AG04450 (cell line): ENCODE results near the gene PPP1R27. TPM values are rescaled to one million over a fixed set of nuclear protein-coding genes. Genes with fewer than 3 reads are reported as not detected.

Experiments used
- CTCF ChIA-PET: fragments of 300-600, 350-600 bp; formaldehyde crosslinking; extraction: SDS; loops from one replicate; lab custom pipeline; 2022; ENCODE audit warnings: antibody characterized with exemption, inconsistent platforms; lab: Charles Lee
- POLR2A ChIA-PET: fragments of 350-600 bp; formaldehyde crosslinking; extraction: SDS; loops from one replicate; lab custom pipeline; 2021; ENCODE audit warnings: antibody characterized with exemption, inconsistent platforms; lab: Yijun Ruan, JAX
- DNase-seq: peaks from one replicate; pipeline ENCODE4 v3.0.0-alpha.2; 2011; ENCODE audit warnings: low read depth, low spot score
- H3K27ac ChIP-seq: one replicate; pipeline ENCODE4 v1.5.1; 2012; ENCODE audit warnings: low read depth, low read length, control low read depth
- H3K27me3 ChIP-seq: one replicate; pipeline ENCODE4 v1.6.0; 2012; ENCODE audit warnings: low read length; ENCODE audit not compliant: control insufficient read depth, insufficient read depth
- H3K4me3 ChIP-seq: 2 replicates; pipeline ENCODE4 v1.5.1; 2011; ENCODE audit warnings: mild to moderate bottlenecking, low read depth, low read length, control low read depth
- H3K9me3 ChIP-seq: 2 replicates; pipeline ENCODE4 v1.5.1; 2012; ENCODE audit warnings: low read length; ENCODE audit not compliant: control insufficient read depth, insufficient read depth
- polyA plus RNA-seq: library from polyadenylated mRNA; depleted of rRNA; stranded (reverse); fragments of >200 nt; gene quantifications from 2 replicates; pipeline ENCODE4 v1.2.3, GENCODE V29; 2011
- TF ChIP-seq, protein P1 (sequence below): IDR thresholded peaks from 2 replicates; pipeline ENCODE4 v1.5.1; 2011; ENCODE audit warnings: low read depth, low read length, control low read depth, inconsistent platforms

Gene PPP1R27
- polyA plus RNA-seq, 1 experiment = not detected

DNA sequence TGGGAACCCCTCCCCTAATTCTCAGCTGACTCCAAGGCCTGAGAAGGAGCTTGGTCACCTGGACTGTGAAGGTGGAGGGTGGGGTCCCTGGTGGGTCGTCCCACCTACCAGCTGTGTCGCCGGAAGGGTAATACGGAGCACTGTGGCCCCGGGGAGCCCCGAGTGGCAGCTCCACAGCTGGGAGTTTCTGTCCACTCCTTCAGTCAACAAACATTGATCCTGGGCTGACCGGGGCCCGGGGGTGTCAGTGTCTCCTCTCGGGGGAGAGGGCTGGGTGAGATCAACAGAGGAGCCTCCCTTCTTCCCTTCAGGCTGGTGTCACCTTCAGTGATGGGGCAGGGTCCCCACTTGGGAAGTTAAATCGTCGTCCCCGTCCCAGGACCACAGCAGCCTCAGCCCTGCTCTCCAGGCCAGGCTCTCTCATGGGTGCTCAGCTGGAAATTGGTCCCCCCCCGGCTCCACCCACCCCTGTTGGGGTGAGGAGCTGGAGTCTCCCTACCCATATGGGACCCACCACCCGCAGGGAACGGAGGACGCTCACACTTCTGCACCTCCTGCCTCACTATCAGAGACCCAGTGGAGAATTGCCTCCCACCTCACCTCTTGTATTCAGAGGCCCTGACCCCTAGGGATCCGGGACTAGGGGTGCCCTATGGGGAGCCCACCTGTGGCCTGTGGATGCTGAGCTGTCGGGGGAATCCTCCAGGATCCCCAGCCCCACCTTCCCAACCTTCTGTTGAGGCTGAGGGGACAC lies 29.0 kb downstream of the PPP1R27 start:
- H3K27ac ChIP-seq = no peak overlapping the region
- H3K4me3 ChIP-seq = no peak overlapping the region
- TF ChIP-seq, protein P1, sequence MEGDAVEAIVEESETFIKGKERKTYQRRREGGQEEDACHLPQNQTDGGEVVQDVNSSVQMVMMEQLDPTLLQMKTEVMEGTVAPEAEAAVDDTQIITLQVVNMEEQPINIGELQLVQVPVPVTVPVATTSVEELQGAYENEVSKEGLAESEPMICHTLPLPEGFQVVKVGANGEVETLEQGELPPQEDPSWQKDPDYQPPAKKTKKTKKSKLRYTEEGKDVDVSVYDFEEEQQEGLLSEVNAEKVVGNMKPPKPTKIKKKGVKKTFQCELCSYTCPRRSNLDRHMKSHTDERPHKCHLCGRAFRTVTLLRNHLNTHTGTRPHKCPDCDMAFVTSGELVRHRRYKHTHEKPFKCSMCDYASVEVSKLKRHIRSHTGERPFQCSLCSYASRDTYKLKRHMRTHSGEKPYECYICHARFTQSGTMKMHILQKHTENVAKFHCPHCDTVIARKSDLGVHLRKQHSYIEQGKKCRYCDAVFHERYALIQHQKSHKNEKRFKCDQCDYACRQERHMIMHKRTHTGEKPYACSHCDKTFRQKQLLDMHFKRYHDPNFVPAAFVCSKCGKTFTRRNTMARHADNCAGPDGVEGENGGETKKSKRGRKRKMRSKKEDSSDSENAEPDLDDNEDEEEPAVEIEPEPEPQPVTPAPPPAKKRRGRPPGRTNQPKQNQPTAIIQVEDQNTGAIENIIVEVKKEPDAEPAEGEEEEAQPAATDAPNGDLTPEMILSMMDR = no peak
- ChIA-PET CTCF (interaction anchor here (0.8 kb wide), 1 partner anchor 69 kb away, joined by 6 read pairs; no protein-coding TSS in a partner anchor), POLR2A (interaction anchor here (0.6 kb wide), 1 partner anchor 301 kb away, joined by 5 read pairs; no protein-coding TSS in a partner anchor)
- DNase-seq = no peak
- H3K9me3 ChIP-seq = peaks cover 10% of the 10 kb centered on the region; the same call in 1 of the 2 replicates
- H3K27me3 ChIP-seq = peaks cover 67% of the 10 kb centered on the region

DNA sequence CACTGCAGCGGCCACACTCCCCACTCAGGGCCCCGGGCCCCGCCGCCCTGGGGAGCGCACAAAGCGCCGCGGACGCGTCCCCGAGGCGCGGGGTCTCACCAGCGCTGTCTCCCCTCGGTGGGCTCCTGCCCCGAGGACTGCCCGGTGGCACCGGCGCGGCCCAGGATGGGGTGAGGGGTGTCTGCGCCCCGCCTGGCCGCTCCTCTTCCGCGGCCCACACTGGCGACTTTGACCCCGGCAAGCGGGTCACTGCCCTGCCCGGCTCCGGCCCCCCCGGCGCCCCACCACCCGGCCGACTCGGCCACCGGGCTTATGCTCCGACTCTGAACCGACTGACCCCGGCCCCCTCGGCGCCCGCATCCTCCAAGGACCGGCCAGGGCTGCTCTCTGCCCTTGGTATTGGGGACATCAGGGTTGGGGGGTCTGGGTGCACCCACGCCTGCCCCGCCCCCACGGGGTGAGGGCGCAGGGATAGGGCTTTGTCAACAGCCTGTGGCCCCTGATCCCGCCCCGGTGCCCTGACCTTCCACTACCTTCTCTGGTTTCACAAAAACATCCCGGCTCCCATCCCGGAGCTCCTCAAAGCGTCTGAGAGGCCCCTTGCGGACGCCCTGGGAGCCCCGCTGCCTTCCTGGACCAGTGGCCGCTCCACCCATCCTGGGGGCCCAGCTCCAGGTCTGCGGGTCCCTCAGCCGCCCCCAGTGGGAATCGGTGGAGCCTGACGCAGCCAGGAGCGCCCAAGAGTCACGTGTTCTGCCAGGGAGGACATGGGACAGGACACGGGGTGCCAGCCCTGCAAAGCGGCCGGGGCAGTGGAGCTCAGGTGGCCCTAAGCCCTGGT lies 30.1 kb downstream of the PPP1R27 start:
- CTCF ChIA-PET = interaction anchor here (0.7 kb wide), 1 partner anchor 20 kb away, joined by 5 read pairs; no protein-coding TSS in a partner anchor
- no peak overlapping the region for H3K27ac ChIP-seq
- TF ChIP-seq, protein P1 = no peak
- no peak for DNase-seq
- H3K4me3 ChIP-seq = no peak overlapping the region
- peaks cover 73% of the 10 kb centered on the region for H3K27me3 ChIP-seq
- POLR2A ChIA-PET = no interaction called here
- peaks cover 10% of the 10 kb centered on the region for H3K9me3 ChIP-seq

DNA sequence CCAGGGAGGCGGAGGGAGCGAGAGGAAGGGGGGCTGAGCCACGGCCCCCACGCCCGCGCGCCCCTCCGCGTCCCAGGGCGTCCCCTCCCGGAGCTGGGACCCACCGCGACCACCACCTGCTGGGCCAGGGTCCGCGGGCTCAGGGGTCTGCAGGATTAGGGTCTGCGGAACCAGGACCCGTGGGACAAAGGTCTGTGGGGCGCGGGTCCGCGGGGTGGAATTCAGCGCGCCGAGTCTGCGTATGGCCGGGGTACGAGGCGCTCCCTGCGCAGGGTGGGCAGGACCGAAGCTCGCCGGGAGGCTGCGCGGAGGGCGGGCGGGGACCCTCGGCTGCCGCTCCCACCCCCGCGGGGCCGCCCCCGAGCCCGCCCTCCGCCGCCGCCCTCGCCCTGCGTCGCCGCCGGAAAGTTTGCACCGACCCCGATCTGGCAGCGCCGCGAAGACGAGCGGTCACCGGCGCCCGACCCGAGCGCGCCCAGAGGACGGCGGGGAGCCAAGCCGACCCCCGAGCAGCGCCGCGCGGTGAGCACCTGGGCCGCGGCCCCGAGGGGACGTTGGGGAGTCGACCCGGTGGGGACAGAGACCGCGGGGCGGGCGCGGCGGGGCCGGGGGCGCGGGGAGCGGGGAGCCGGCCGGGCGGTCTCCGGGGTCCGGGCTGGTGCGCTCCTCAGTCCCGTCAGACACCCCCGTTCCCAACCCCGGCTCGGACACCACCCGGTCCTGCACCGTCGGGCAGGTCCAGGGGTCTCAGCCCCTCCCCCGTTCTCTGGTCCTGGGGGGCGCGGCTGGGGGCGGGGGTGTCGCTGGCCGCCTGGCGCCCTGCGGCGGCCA lies 30.9 kb downstream of the PPP1R27 start, which contains the start of gene GCGR:
Gene GCGR, plus strand, starts transcription at position 423 of the 831 bp plus-strand sequence. CDS start 4,869 bp downstream, outside the sequence.
- ChIA-PET CTCF (no interaction called here), POLR2A (no interaction called here)
- TF ChIP-seq, protein P1 = no peak
- peaks cover 3% of the 10 kb centered on the region for H3K9me3 ChIP-seq
- DNase-seq = no peak
- H3K4me3 ChIP-seq = no peak within 1 kb of the TSS
- no peak within 1 kb of the TSS for H3K27ac ChIP-seq
- H3K27me3 ChIP-seq = peaks cover 75% of the 10 kb centered on the region

DNA sequence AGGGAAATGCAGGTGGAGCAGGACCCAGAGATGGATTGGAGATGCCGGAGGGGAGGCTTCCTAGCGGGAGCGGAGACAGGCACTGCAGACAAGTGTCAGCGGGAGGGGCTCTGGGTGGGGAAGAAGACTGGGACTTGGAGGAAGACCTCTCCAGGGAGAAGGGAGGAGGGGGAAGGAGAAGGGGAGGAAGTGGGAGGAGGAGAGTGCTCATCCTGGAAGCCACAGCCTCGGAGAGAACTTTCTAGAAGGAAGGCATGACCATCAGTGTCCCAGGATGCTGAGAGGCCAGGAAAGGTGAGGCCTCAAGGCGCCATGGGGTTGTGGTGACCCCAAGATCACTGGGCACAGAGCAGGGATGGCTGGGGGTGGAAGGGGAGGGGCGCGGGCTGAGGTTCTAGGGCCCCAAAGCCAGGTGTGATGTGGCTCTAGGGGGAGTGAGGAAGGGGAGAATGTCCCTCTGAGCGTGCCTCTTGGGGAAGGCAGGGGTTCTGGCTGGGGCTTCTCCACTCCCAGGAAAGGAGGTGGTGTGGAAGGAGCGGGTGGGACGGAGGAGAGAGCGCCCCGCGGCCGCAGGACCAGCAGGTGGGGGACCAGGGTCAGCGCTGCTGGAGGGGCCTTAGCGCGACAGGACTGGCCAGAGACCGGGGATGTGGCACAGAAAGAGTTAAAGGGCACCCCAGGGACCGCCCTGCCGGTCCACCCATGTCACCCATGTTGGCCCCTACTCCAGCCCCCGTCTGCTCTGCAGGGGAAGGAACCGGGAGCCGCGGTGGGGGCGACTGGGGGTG lies 31.8 kb downstream of the PPP1R27 start:
- Histone ChIP-seq H3K9me3 (no peaks in the 10 kb centered on the region; the same call in none of the 2 replicates), H3K4me3 (no peak overlapping the region), H3K27me3 (peaks cover 70% of the 10 kb centered on the region), H3K27ac (no peak overlapping the region)
- POLR2A ChIA-PET = no interaction called here
- TF ChIP-seq, protein P1 = no peak
- CTCF ChIA-PET = no interaction called here
- DNase-seq = no peak
